ENCODE data around the gene ARRB1.

ARRB1 gene

DNA sequence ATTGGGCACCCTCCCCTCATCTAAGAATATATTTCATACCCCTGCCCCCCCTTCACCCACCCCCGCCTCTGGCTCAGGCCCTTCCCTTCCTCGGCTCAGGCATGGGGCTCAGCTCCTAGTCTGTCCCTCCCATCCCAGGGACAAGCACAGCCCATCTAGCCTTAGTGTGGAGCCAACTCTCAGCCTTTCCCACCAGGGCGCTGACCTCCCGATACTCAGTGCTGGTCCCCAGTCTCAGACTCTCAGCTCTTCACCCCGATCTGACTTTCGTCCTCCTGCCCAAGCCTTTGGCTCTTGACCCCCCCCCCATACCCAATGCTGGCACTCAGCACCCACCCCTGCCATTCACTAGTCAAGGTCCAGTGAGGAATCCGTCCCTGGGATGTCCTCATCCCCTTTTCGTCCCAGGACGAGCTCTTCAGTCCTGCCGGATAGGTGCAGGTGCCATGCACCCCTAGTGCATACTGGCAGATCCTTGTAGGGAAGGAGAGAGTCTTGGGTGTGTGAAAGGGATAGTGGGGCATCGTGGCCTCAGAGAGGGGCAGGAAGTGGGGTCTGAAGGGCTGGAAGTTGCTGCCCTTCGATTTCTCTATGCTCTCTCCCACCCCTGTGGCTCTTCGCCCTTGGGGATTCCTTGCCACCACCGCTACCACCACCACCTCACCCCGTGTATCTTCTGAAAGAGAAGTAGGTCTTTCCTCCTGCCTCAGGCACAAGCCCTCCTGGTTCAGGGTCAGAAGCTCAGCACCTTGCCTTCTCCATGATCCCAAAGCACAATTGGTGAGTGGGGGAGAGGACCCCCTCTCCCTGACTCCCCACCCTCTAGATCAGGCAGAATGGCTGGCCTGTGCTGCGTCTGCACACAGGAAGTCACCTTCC, 108.5 kb downstream of the ARRB1 start:
- no peak overlapping the region for H3K4me3 ChIP-seq (ENCODE audit: low read length)
- H3K9me3 ChIP-seq (ENCODE audit: control insufficient read depth, low read length), result no peaks in the 10 kb centered on the region
- H3K36me3 ChIP-seq (ENCODE audit: control insufficient read depth, insufficient read depth, low read length), result no peaks in the 10 kb centered on the region
- H3K4me1 ChIP-seq (ENCODE audit: control insufficient read depth, insufficient read depth, low read length), result no peaks in the 10 kb centered on the region
- H3K27me3 ChIP-seq (ENCODE audit: control insufficient read depth, insufficient read depth, low read length), result peaks cover 53% of the 10 kb centered on the region
- no peak overlapping the region for H3K9ac ChIP-seq (ENCODE audit: low read length)

DNA sequence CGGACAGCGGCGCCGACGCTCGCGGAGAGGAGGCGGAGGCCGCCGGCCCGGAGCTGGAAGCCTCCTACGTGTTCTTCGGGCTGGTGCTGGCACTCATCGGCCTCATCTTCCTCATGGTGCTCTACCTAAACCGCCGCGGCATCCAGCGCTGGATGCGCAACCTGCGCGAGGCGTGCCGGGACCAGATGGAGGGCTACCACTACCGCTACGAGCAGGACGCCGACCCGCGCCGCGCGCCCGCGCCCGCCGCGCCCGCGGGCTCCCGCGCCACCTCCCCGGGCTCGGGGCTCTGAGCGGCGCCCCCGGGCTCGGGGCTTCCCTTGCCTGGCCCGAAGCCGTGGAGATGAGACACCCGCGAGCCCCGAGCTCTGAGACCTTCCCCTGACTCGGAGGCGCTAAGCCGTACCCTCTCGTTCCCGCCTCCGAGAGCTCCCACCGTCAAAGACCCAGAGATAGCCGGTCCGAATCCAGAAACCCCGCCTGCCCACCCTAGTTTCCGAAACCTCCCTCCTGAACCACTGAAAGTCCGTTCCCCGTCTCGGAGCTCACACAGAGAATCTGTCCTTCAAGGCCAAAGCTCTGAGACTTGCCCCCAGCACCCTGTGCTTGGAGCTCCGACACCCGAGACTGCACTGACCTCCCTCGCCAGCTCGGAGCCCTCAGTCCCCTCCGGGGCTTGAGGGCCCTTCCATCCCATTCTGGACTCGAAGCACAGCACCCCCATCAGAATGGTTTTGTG, 109.4 kb downstream of the ARRB1 start:
- H3K36me3 ChIP-seq (ENCODE audit: control insufficient read depth, insufficient read depth, low read length), result no peaks in the 10 kb centered on the region
- no peak overlapping the region for H3K4me3 ChIP-seq (ENCODE audit: low read length)
- H3K9me3 ChIP-seq (ENCODE audit: control insufficient read depth, low read length), result no peaks in the 10 kb centered on the region
- H3K9ac ChIP-seq (ENCODE audit: low read length), result no peak overlapping the region
- peaks cover 55% of the 10 kb centered on the region for H3K27me3 ChIP-seq (ENCODE audit: control insufficient read depth, insufficient read depth, low read length)
- no peaks in the 10 kb centered on the region for H3K4me1 ChIP-seq (ENCODE audit: control insufficient read depth, insufficient read depth, low read length)

DNA sequence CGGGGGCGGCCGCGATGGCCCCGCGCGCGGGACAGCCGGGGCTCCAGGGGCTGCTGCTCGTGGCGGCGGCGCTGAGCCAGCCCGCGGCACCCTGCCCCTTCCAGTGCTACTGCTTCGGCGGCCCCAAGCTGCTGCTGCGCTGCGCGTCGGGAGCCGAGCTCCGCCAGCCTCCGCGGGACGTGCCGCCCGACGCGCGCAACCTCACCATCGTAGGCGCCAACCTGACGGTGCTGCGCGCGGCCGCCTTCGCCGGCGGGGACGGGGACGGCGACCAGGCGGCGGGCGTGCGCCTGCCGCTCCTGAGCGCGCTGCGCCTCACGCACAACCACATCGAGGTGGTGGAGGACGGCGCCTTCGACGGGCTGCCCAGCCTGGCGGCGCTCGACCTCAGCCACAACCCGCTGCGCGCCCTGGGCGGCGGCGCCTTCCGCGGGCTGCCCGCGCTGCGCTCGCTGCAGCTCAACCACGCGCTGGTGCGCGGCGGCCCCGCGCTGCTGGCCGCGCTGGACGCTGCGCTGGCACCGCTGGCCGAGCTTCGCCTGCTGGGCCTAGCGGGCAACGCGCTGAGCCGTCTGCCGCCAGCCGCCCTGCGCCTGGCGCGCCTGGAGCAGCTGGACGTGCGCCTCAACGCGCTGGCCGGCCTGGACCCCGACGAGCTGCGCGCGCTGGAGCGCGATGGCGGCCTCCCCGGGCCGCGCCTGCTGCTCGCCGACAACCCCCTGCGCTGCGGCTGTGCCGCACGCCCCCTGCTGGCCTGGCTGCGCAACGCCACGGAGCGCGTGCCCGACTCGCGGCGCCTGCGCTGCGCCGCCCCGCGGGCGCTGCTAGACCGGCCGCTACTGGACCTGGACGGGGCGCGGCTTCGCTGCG, 110.2 kb downstream of the ARRB1 start:
- Histone ChIP-seq H3K27me3 (ENCODE audit: control insufficient read depth, insufficient read depth, low read length) (peaks cover 55% of the 10 kb centered on the region), H3K9me3 (ENCODE audit: control insufficient read depth, low read length) (no peaks in the 10 kb centered on the region), H3K36me3 (ENCODE audit: control insufficient read depth, insufficient read depth, low read length) (no peaks in the 10 kb centered on the region), H3K4me3 (ENCODE audit: low read length) (no peak overlapping the region), H3K9ac (ENCODE audit: low read length) (no peak overlapping the region), H3K4me1 (ENCODE audit: control insufficient read depth, insufficient read depth, low read length) (no peaks in the 10 kb centered on the region)

GRCh38 chr11:75240311-75241035, 111.0 kb downstream of the ARRB1 start, which contains the start of gene TPBGL:
TSS of gene TPBGL (plus strand) at chr11:75240774. CDS start at chr11:75241050, 276 bp downstream.
- no peaks in the 10 kb centered on the region for H3K4me1 ChIP-seq (ENCODE audit: control insufficient read depth, insufficient read depth, low read length)
- no peak within 1 kb of the TSS for H3K4me3 ChIP-seq (ENCODE audit: low read length)
- peaks cover 55% of the 10 kb centered on the region for H3K27me3 ChIP-seq (ENCODE audit: control insufficient read depth, insufficient read depth, low read length)
- H3K9me3 ChIP-seq (ENCODE audit: control insufficient read depth, low read length), result no peaks in the 10 kb centered on the region
- H3K36me3 ChIP-seq (ENCODE audit: control insufficient read depth, insufficient read depth, low read length), result no peaks in the 10 kb centered on the region
- H3K9ac ChIP-seq (ENCODE audit: low read length), result no peak within 1 kb of the TSS

- Histone ChIP-seq H3K4me3 (ENCODE audit: low read length) (no peak overlapping the region), H3K9me3 (ENCODE audit: control insufficient read depth, low read length) (no peaks in the 10 kb centered on the region), H3K9ac (ENCODE audit: low read length) (no peak overlapping the region), H3K4me1 (ENCODE audit: control insufficient read depth, insufficient read depth, low read length) (no peaks in the 10 kb centered on the region), H3K36me3 (ENCODE audit: control insufficient read depth, insufficient read depth, low read length) (no peaks in the 10 kb centered on the region), H3K27me3 (ENCODE audit: control insufficient read depth, insufficient read depth, low read length) (peaks cover 61% of the 10 kb centered on the region)
These were observed 111.8 kb downstream of the ARRB1 start for GRCh38 chr11:75239531-75240290.

- Histone ChIP-seq H3K9me3 (ENCODE audit: control insufficient read depth, low read length) (no peaks in the 10 kb centered on the region), H3K27me3 (ENCODE audit: control insufficient read depth, insufficient read depth, low read length) (peaks cover 52% of the 10 kb centered on the region), H3K36me3 (ENCODE audit: control insufficient read depth, insufficient read depth, low read length) (no peaks in the 10 kb centered on the region), H3K4me3 (ENCODE audit: low read length) (no peak overlapping the region), H3K4me1 (ENCODE audit: control insufficient read depth, insufficient read depth, low read length) (no peaks in the 10 kb centered on the region), H3K9ac (ENCODE audit: low read length) (no peak overlapping the region)
These were observed 112.6 kb downstream of the ARRB1 start for GRCh38 chr11:75238595-75239440.

GRCh38 chr11:75237050-75237449, 114.4 kb downstream of the ARRB1 start:
- no peaks in the 10 kb centered on the region for H3K4me1 ChIP-seq (ENCODE audit: control insufficient read depth, insufficient read depth, low read length)
- H3K27me3 ChIP-seq (ENCODE audit: control insufficient read depth, insufficient read depth, low read length), result peaks cover 35% of the 10 kb centered on the region
- no peak overlapping the region for H3K9ac ChIP-seq (ENCODE audit: low read length)

DNA sequence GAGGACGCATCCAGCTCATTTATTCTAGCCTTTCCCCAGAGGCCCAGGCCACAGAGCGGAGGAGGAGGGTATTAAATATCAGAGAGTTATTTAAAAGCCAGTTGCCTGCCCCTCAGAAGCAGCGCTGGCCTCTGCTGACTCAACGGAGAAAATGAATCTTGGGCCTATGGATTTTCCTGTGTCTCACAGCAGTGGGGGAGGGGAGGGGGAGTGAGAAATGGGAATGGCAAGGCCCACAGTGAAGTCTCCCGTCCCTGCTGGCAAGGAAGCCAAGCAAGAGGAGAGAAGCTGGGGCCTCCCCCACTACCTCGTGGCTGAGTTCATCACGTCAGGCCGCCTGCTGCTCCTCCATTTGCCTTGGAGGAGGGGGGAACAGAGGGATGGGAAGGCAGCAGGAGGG, 115.4 kb downstream of the ARRB1 start:
- Histone ChIP-seq H3K4me1 (ENCODE audit: control insufficient read depth, insufficient read depth, low read length) (no peaks in the 10 kb centered on the region), H3K9me3 (ENCODE audit: control insufficient read depth, low read length) (no peaks in the 10 kb centered on the region), H3K36me3 (ENCODE audit: control insufficient read depth, insufficient read depth, low read length) (no peaks in the 10 kb centered on the region), H3K27me3 (ENCODE audit: control insufficient read depth, insufficient read depth, low read length) (peaks cover 31% of the 10 kb centered on the region), H3K9ac (ENCODE audit: low read length) (no peak overlapping the region), H3K4me3 (ENCODE audit: low read length) (no peak overlapping the region)

More at GRCh38 chr11:75237050-75237449, 114.4 kb downstream of the ARRB1 start:
- no peaks in the 10 kb centered on the region for H3K9me3 ChIP-seq (ENCODE audit: control insufficient read depth, low read length)
- H3K4me3 ChIP-seq (ENCODE audit: low read length), result no peak overlapping the region
- no peaks in the 10 kb centered on the region for H3K36me3 ChIP-seq (ENCODE audit: control insufficient read depth, insufficient read depth, low read length)

DNA sequence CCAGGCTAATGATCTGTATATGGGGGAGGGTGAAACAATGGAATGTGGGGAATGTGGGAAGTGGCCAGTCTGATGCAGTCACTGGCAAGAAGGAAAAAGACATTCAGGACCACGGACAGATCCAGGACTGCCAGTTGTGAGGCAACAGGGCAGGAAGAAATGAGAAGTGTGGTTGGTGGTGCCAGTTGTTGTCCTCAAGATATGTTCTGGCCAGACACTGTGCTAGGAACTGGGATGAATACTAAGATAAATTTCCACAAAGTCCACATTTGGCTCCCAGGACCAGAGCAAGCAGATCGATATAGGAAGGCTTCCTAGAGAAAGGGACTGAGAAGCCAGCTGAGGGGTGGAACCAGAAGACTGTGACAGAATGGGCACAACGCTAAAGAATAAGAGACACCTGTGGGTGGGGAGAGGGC, 117.7 kb downstream of the ARRB1 start:
- H3K36me3 ChIP-seq (ENCODE audit: control insufficient read depth, insufficient read depth, low read length), result no peaks in the 10 kb centered on the region
- H3K9ac ChIP-seq (ENCODE audit: low read length), result no peak overlapping the region
- no peaks in the 10 kb centered on the region for H3K4me1 ChIP-seq (ENCODE audit: control insufficient read depth, insufficient read depth, low read length)
- peaks cover 9% of the 10 kb centered on the region for H3K27me3 ChIP-seq (ENCODE audit: control insufficient read depth, insufficient read depth, low read length)
- no peaks in the 10 kb centered on the region for H3K9me3 ChIP-seq (ENCODE audit: control insufficient read depth, low read length)
- no peak overlapping the region for H3K4me3 ChIP-seq (ENCODE audit: low read length)

DNA sequence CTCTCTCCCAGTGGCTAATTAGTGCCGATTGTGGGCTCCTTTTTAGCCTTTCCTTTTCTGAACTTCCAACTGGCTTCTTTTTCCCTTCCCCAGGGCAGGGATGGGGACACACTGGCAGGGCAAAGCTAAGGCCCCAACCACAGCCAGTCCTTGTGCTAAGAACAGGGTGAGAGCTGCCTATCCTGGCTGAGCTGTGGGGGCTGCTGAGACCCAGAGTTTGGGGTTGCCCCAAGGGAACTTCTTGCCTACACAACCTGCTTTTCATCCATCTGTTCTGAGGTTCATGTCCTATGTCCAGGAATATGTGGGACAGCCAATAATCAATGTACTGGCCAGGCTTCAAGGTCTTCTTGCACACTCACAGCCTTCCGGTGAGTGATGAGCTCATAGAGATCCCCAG, 120.8 kb downstream of the ARRB1 start:
- Histone ChIP-seq H3K27me3 (ENCODE audit: control insufficient read depth, insufficient read depth, low read length) (peaks cover 6% of the 10 kb centered on the region), H3K4me3 (ENCODE audit: low read length) (no peak overlapping the region), H3K4me1 (ENCODE audit: control insufficient read depth, insufficient read depth, low read length) (no peaks in the 10 kb centered on the region), H3K9ac (ENCODE audit: low read length) (no peak overlapping the region), H3K9me3 (ENCODE audit: control insufficient read depth, low read length) (no peaks in the 10 kb centered on the region), H3K36me3 (ENCODE audit: control insufficient read depth, insufficient read depth, low read length) (no peaks in the 10 kb centered on the region)
